Measurements from ENCODE around the gene CDK5RAP2.

CDK5RAP2 gene

DNA sequence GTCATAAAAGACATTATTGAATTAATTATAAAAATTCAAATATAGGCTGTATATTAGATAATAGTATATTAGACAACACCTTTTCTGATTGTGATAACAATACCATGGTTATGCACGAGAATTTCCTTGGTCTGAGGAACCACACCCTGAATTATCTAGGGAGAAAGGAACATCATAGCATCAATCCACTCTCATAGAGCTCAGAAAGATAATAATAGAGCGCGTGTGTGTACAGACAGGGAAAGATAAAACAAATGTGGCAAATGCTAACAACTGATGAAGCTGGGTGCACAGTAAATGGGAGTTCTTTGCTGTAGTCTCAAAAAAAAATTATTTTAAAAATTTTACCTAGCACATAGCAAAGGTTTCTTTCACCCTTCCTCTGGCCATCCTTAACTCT, 143.5 kb downstream of the CDK5RAP2 start:
- H3K27ac ChIP-seq (ENCODE audit: low read depth in 2 of 2, low read length in 2 of 2) = no peak overlapping the region
- H3K9me3 ChIP-seq (ENCODE audit: control insufficient read depth in 2 of 2, low read length in 2 of 2) = no peaks in the 10 kb centered on the region
- H3K36me3 ChIP-seq (ENCODE audit: control insufficient read depth in 2 of 2, insufficient read depth in 2 of 2, low read length in 2 of 2) = peaks cover 15 to 21% of the 10 kb centered on the region in 2 donors
- no peaks in the 10 kb centered on the region for H3K27me3 ChIP-seq (ENCODE audit: control insufficient read depth in 2 of 2, insufficient read depth in 2 of 2, low read length in 2 of 2)
- no peak overlapping the region for H3K9ac ChIP-seq (ENCODE audit: low read depth in 1 of 2, low read length in 2 of 2)
- H3K4me3 ChIP-seq (ENCODE audit: low read length in 2 of 2) = no peak overlapping the region
- no peaks in the 10 kb centered on the region for H3K4me1 ChIP-seq (ENCODE audit: control insufficient read depth in 2 of 2, insufficient read depth in 2 of 2, low read length in 2 of 2)

GRCh38 chr9:120435091-120435490, 144.9 kb downstream of the CDK5RAP2 start:
- no peak overlapping the region for H3K9ac ChIP-seq (ENCODE audit: low read depth in 1 of 2, low read length in 2 of 2)
- no peaks in the 10 kb centered on the region for H3K9me3 ChIP-seq (ENCODE audit: control insufficient read depth in 2 of 2, low read length in 2 of 2)
- H3K27me3 ChIP-seq (ENCODE audit: control insufficient read depth in 2 of 2, insufficient read depth in 2 of 2, low read length in 2 of 2) = no peaks in the 10 kb centered on the region
- no peak overlapping the region for H3K4me3 ChIP-seq (ENCODE audit: low read length in 2 of 2)
- no peaks in the 10 kb centered on the region for H3K4me1 ChIP-seq (ENCODE audit: control insufficient read depth in 2 of 2, insufficient read depth in 2 of 2, low read length in 2 of 2)
- peaks cover 14% of the 10 kb centered on the region in 2 donors for H3K36me3 ChIP-seq (ENCODE audit: control insufficient read depth in 2 of 2, insufficient read depth in 2 of 2, low read length in 2 of 2)
- H3K27ac ChIP-seq (ENCODE audit: low read depth in 2 of 2, low read length in 2 of 2) = peak overlapping the region in 1 of 2 donors; percentile 43

DNA sequence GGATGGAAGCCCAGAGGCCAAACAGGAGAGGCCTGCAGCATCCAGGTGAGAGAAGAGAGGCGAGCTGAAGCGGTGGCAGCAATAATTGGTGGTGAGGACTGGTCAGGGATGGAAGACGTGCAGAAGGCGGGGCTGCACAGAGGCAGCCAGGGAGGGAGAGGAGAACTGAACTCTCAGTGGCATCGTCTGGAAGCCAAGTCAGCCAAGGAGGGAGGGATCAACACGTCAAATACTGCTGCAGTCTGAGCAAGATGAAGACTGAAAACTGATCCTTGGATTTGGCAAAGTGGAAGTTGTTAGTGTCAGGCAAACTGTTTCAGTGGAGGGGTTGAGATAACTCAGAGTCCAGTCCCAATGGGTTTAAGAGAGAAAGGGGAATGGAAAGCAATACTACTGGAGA, 145.4 kb downstream of the CDK5RAP2 start:
- H3K27ac ChIP-seq (ENCODE audit: low read depth in 2 of 2, low read length in 2 of 2) = no peak overlapping the region
- no peak overlapping the region for H3K9ac ChIP-seq (ENCODE audit: low read depth in 1 of 2, low read length in 2 of 2)

DNA sequence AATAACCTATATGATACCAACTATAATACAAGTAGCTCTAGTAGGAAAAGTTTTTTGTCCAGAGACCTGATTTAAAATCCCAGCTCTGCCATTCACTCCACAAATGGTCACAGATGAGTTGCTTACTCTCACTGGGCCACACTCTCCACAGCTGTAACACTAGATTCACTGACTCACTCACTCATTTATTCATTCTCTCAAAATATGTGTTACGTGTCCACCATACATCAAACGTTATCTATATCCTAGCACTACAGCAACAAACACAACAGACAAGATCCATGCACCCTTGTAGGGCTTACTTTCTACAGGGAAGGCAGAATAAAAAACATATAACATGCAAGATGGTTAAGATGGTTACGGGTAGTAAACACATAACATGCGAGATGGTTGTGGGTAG, 146.3 kb downstream of the CDK5RAP2 start:
- Histone ChIP-seq H3K27me3 (ENCODE audit: control insufficient read depth in 2 of 2, insufficient read depth in 2 of 2, low read length in 2 of 2) (no peaks in the 10 kb centered on the region), H3K9me3 (ENCODE audit: control insufficient read depth in 2 of 2, low read length in 2 of 2) (no peaks in the 10 kb centered on the region), H3K4me1 (ENCODE audit: control insufficient read depth in 2 of 2, insufficient read depth in 2 of 2, low read length in 2 of 2) (no peaks in the 10 kb centered on the region), H3K27ac (ENCODE audit: low read depth in 2 of 2, low read length in 2 of 2) (no peak overlapping the region), H3K36me3 (ENCODE audit: control insufficient read depth in 2 of 2, insufficient read depth in 2 of 2, low read length in 2 of 2) (peaks cover 6 to 9% of the 10 kb centered on the region in 2 donors), H3K4me3 (ENCODE audit: low read length in 2 of 2) (no peak overlapping the region), H3K9ac (ENCODE audit: low read depth in 1 of 2, low read length in 2 of 2) (no peak overlapping the region)

More for the DNA sequence above, 145.4 kb downstream of the CDK5RAP2 start:
- Histone ChIP-seq H3K9me3 (ENCODE audit: control insufficient read depth in 2 of 2, low read length in 2 of 2) (no peaks in the 10 kb centered on the region), H3K4me3 (ENCODE audit: low read length in 2 of 2) (no peak overlapping the region), H3K27me3 (ENCODE audit: control insufficient read depth in 2 of 2, insufficient read depth in 2 of 2, low read length in 2 of 2) (no peaks in the 10 kb centered on the region), H3K36me3 (ENCODE audit: control insufficient read depth in 2 of 2, insufficient read depth in 2 of 2, low read length in 2 of 2) (peaks cover 12 to 14% of the 10 kb centered on the region in 2 donors), H3K4me1 (ENCODE audit: control insufficient read depth in 2 of 2, insufficient read depth in 2 of 2, low read length in 2 of 2) (no peaks in the 10 kb centered on the region)

- Histone ChIP-seq H3K36me3 (ENCODE audit: control insufficient read depth in 2 of 2, insufficient read depth in 2 of 2, low read length in 2 of 2) (peaks cover 0 to 5% of the 10 kb centered on the region in 2 donors), H3K27ac (ENCODE audit: low read depth in 2 of 2, low read length in 2 of 2) (no peak overlapping the region), H3K4me3 (ENCODE audit: low read length in 2 of 2) (no peak overlapping the region), H3K9ac (ENCODE audit: low read depth in 1 of 2, low read length in 2 of 2) (no peak overlapping the region), H3K4me1 (ENCODE audit: control insufficient read depth in 2 of 2, insufficient read depth in 2 of 2, low read length in 2 of 2) (no peaks in the 10 kb centered on the region), H3K9me3 (ENCODE audit: control insufficient read depth in 2 of 2, low read length in 2 of 2) (no peaks in the 10 kb centered on the region), H3K27me3 (ENCODE audit: control insufficient read depth in 2 of 2, insufficient read depth in 2 of 2, low read length in 2 of 2) (no peaks in the 10 kb centered on the region)
These were observed 147.4 kb downstream of the CDK5RAP2 start for GRCh38 chr9:120432600-120432999.

DNA sequence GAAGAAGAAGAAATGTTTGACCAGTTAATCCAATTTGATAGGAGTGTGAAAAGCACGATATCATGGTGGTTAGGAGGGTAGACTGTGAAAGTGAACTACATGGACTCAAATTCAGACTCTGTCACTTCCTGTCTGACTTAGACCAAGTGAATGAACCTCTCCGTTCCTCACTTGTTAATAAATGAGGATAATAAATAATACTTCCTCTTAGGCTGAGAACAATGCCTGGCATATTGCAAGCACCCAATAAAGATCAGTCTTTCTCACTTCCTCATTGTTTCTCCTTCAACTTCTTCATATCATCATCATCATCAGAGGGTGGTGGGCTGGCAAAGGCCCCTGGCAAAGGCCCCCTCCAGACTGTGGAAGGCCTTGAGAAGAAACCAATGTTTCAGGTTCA, 148.7 kb downstream of the CDK5RAP2 start:
- H3K4me3 ChIP-seq (ENCODE audit: low read length in 2 of 2) = no peak overlapping the region

DNA sequence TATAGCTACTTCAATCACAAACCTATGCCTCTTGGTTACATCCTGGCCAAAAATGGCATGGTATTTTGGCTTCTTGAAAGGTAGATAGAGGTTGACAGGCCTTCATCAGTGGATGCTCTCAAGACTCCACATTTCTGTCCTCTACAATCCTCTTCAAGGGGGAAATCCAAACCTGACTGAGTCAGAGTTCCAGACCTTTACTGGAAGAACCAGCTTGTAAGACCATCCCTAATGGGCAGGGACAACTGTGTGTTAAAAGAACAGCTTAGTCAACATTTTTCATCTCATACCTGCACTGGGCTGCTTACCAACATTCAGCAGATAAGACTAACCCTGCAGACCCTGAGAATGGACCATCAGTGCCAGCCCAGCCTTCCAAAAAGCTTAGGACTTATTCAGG, 155.7 kb downstream of the CDK5RAP2 start:
- Histone ChIP-seq H3K36me3 (ENCODE audit: control insufficient read depth in 2 of 2, insufficient read depth in 2 of 2, low read length in 2 of 2) (peaks cover 14 to 23% of the 10 kb centered on the region in 2 donors), H3K4me3 (ENCODE audit: low read length in 2 of 2) (no peak overlapping the region), H3K4me1 (ENCODE audit: control insufficient read depth in 2 of 2, insufficient read depth in 2 of 2, low read length in 2 of 2) (no peaks in the 10 kb centered on the region), H3K9me3 (ENCODE audit: control insufficient read depth in 2 of 2, low read length in 2 of 2) (no peaks in the 10 kb centered on the region), H3K27ac (ENCODE audit: low read depth in 2 of 2, low read length in 2 of 2) (no peak overlapping the region), H3K9ac (ENCODE audit: low read depth in 1 of 2, low read length in 2 of 2) (no peak overlapping the region), H3K27me3 (ENCODE audit: control insufficient read depth in 2 of 2, insufficient read depth in 2 of 2, low read length in 2 of 2) (no peaks in the 10 kb centered on the region)

More for the DNA sequence above, 148.7 kb downstream of the CDK5RAP2 start:
- no peaks in the 10 kb centered on the region for H3K4me1 ChIP-seq (ENCODE audit: control insufficient read depth in 2 of 2, insufficient read depth in 2 of 2, low read length in 2 of 2)
- H3K9ac ChIP-seq (ENCODE audit: low read depth in 1 of 2, low read length in 2 of 2) = no peak overlapping the region
- H3K27me3 ChIP-seq (ENCODE audit: control insufficient read depth in 2 of 2, insufficient read depth in 2 of 2, low read length in 2 of 2) = no peaks in the 10 kb centered on the region
- H3K36me3 ChIP-seq (ENCODE audit: control insufficient read depth in 2 of 2, insufficient read depth in 2 of 2, low read length in 2 of 2) = no peaks in the 10 kb centered on the region
- H3K9me3 ChIP-seq (ENCODE audit: control insufficient read depth in 2 of 2, low read length in 2 of 2) = no peaks in the 10 kb centered on the region
- no peak overlapping the region for H3K27ac ChIP-seq (ENCODE audit: low read depth in 2 of 2, low read length in 2 of 2)

DNA sequence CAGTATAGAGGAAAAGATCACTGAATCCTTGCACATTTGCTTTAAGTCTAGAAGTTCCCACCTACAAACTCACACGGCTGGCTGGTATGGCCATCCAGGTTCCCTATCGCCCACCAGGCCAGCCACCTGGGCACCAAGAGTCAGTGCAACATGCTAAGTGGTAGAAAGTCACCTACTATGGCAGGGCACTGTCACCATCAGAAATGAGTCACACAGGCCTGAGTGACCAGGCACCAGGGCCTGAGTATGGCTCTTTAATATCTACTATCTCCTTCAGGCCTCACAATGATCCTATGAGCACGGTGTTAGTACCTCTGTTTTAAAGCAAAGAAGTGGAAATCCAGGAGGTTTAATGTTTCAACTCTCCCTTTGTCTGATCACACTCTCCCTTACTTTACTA, 156.2 kb downstream of the CDK5RAP2 start:
- Histone ChIP-seq H3K9ac (ENCODE audit: low read depth in 1 of 2, low read length in 2 of 2) (no peak overlapping the region), H3K9me3 (ENCODE audit: control insufficient read depth in 2 of 2, low read length in 2 of 2) (no peaks in the 10 kb centered on the region), H3K4me3 (ENCODE audit: low read length in 2 of 2) (no peak overlapping the region), H3K4me1 (ENCODE audit: control insufficient read depth in 2 of 2, insufficient read depth in 2 of 2, low read length in 2 of 2) (no peaks in the 10 kb centered on the region), H3K36me3 (ENCODE audit: control insufficient read depth in 2 of 2, insufficient read depth in 2 of 2, low read length in 2 of 2) (peaks cover 14 to 27% of the 10 kb centered on the region in 2 donors), H3K27ac (ENCODE audit: low read depth in 2 of 2, low read length in 2 of 2) (no peak overlapping the region), H3K27me3 (ENCODE audit: control insufficient read depth in 2 of 2, insufficient read depth in 2 of 2, low read length in 2 of 2) (no peaks in the 10 kb centered on the region)

DNA sequence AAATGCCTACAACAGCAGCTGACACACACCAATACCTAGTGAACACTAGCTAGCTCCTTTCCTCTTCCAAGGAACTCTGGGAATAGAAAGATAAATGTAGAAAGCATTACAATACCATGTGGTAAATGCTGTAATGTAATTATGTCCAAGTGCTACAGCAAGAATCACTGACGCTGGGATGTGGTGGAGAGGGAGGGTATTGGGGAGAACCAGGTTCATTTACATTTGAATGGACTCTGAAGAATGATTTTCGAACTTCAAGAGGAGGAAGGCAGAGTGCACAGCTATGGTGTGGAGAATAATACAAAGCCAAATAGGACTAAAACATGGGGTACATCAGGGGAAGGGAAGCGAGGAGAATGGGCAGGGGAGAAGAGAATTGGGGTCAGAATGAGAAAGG, 158.0 kb downstream of the CDK5RAP2 start:
- Histone ChIP-seq H3K27me3 (ENCODE audit: control insufficient read depth in 2 of 2, insufficient read depth in 2 of 2, low read length in 2 of 2) (no peaks in the 10 kb centered on the region), H3K4me1 (ENCODE audit: control insufficient read depth in 2 of 2, insufficient read depth in 2 of 2, low read length in 2 of 2) (no peaks in the 10 kb centered on the region), H3K27ac (ENCODE audit: low read depth in 2 of 2, low read length in 2 of 2) (no peak overlapping the region), H3K9ac (ENCODE audit: low read depth in 1 of 2, low read length in 2 of 2) (no peak overlapping the region), H3K36me3 (ENCODE audit: control insufficient read depth in 2 of 2, insufficient read depth in 2 of 2, low read length in 2 of 2) (peaks cover 19 to 32% of the 10 kb centered on the region in 2 donors), H3K9me3 (ENCODE audit: control insufficient read depth in 2 of 2, low read length in 2 of 2) (no peaks in the 10 kb centered on the region), H3K4me3 (ENCODE audit: low read length in 2 of 2) (no peak overlapping the region)

DNA sequence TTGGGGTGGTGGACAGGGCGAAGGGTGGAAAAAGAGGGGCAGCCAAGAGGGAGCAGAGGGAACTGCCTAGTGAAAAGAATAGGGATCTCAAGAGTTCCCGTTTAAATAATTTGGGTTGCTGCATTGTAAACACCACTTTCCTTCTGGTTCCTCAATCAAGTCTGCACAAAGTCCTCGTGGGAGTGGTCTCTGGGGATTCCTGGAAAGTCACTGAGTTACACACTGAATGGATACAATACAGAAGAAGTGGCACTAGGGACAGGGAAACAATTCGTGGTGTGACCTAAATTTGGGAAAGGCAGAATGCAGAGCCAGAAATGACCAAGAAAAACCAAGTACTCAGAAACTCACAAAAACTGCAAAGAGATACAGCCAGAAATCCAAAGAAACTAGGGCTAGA, 161.7 kb downstream of the CDK5RAP2 start:
- Histone ChIP-seq H3K36me3 (ENCODE audit: control insufficient read depth in 2 of 2, insufficient read depth in 2 of 2, low read length in 2 of 2) (peaks cover 17 to 37% of the 10 kb centered on the region in 2 donors), H3K9ac (ENCODE audit: low read depth in 1 of 2, low read length in 2 of 2) (no peak overlapping the region), H3K4me1 (ENCODE audit: control insufficient read depth in 2 of 2, insufficient read depth in 2 of 2, low read length in 2 of 2) (no peaks in the 10 kb centered on the region), H3K9me3 (ENCODE audit: control insufficient read depth in 2 of 2, low read length in 2 of 2) (no peaks in the 10 kb centered on the region), H3K27ac (ENCODE audit: low read depth in 2 of 2, low read length in 2 of 2) (no peak overlapping the region), H3K4me3 (ENCODE audit: low read length in 2 of 2) (no peak overlapping the region), H3K27me3 (ENCODE audit: control insufficient read depth in 2 of 2, insufficient read depth in 2 of 2, low read length in 2 of 2) (no peaks in the 10 kb centered on the region)

Measured in mucosa of rectum (tissue), 2 donors.